ENCODE results near the gene TMEM225B. TPM values are rescaled to one million over a fixed set of nuclear protein-coding genes. Genes with fewer than 3 reads are reported as not detected.

The TMEM225B gene
- total and polyA plus RNA-seq, 2 donors from 2014 or later = 1.6 to 2.6 TPM

DNA sequence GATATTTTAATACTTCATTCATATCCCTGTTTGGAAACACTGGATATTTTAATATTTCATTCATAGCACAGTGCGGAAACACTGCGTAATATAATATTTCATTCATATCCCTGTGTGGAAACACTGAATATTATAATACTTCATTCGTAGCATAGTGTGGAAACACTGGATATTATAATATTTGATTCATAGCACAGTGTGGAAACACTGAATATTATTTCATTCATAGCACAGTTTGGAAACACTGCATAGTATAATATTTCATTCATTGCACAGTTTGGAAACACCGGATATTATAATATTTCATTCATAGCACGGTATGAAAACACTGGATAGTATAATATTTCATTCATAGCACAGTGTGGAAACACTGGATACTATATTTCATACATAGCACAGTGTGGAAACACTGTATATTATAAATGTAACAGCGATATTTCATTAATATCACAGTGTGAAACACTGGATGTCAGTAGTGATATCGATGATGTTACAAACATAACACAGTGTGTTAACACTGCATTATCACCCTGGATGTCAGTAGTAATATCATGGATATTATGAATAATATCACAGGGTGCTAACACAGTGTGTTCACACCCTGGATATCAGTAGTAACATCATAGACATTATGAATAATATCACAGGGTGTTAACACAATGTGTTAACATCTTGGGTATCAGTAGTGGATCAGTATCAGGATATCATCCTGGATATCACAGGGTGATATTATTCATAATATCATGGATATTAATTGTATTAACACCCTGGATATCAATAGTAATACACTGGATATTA, 2.9 kb upstream of the TMEM225B start:
- intact Hi-C loops (cut with DNase I) = no loop called here
- FAIRE-seq = no peak
- Histone ChIP-seq H3K9ac (ENCODE audit: low read length in 3 of 3) (no peak overlapping the region), H3K9me3 (ENCODE audit: control insufficient read depth in 2 of 3, insufficient read depth in 1 of 3, low read length in 3 of 3) (no peaks in the 10 kb centered on the region), H3K4me3 (ENCODE audit: low read length in 3 of 3) (no peak overlapping the region), H3K27ac (ENCODE audit: low read depth in 2 of 2, low read length in 2 of 2) (no peak overlapping the region), H3K27me3 (ENCODE audit: control insufficient read depth, insufficient read depth, low read length) (no peaks in the 10 kb centered on the region), H3K36me3 (ENCODE audit: control insufficient read depth in 2 of 3, insufficient read depth in 3 of 3, low read length in 3 of 3) (no peaks in the 10 kb centered on the region), H3K4me1 (ENCODE audit: control insufficient read depth in 2 of 3, insufficient read depth in 2 of 3, low read depth in 1 of 3, low read length in 3 of 3) (no peaks in the 10 kb centered on the region)
- no peak for DNase-seq
- TF ChIP-seq, protein P1, sequence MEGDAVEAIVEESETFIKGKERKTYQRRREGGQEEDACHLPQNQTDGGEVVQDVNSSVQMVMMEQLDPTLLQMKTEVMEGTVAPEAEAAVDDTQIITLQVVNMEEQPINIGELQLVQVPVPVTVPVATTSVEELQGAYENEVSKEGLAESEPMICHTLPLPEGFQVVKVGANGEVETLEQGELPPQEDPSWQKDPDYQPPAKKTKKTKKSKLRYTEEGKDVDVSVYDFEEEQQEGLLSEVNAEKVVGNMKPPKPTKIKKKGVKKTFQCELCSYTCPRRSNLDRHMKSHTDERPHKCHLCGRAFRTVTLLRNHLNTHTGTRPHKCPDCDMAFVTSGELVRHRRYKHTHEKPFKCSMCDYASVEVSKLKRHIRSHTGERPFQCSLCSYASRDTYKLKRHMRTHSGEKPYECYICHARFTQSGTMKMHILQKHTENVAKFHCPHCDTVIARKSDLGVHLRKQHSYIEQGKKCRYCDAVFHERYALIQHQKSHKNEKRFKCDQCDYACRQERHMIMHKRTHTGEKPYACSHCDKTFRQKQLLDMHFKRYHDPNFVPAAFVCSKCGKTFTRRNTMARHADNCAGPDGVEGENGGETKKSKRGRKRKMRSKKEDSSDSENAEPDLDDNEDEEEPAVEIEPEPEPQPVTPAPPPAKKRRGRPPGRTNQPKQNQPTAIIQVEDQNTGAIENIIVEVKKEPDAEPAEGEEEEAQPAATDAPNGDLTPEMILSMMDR (IDR thresholded peaks at IDR 0.05; ENCODE audit: borderline replicate concordance, extremely low read depth, insufficient read depth) = no peak

DNA sequence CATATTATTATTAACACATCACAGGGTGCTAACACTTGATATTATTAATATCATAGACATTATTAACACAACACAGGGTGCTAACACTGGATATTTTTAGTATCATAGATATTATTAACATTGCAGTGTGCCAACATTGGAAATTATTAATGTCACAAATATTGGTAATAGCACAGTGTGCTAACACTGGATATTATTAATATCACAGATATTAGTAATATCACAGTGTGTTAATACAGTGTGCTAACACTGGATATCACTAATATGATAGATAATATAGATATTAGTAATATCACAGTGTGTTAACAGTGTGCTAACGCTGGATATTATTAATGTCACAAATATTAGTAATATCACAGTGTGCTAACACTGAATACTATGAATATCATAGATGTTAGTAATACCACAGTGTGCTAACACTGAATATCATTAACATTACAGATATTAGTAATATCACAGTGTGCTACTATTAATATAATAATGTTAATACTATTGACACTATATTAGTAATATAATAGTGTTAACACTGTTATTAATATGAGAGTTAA, 1.6 kb upstream of the TMEM225B start:
- Histone ChIP-seq H3K27ac (ENCODE audit: low read depth in 2 of 2, low read length in 2 of 2) (no peak overlapping the region), H3K9me3 (ENCODE audit: control insufficient read depth in 2 of 3, insufficient read depth in 1 of 3, low read length in 3 of 3) (no peaks in the 10 kb centered on the region), H3K4me1 (ENCODE audit: control insufficient read depth in 2 of 3, insufficient read depth in 2 of 3, low read depth in 1 of 3, low read length in 3 of 3) (no peaks in the 10 kb centered on the region), H3K36me3 (ENCODE audit: control insufficient read depth in 2 of 3, insufficient read depth in 3 of 3, low read length in 3 of 3) (no peaks in the 10 kb centered on the region), H3K27me3 (ENCODE audit: control insufficient read depth, insufficient read depth, low read length) (no peaks in the 10 kb centered on the region), H3K4me3 (ENCODE audit: low read length in 3 of 3) (no peak overlapping the region), H3K9ac (ENCODE audit: low read length in 3 of 3) (no peak overlapping the region)
- DNase-seq = no peak
- peak; percentile 64 for FAIRE-seq
- TF ChIP-seq, protein P1 (IDR thresholded peaks at IDR 0.05; ENCODE audit: borderline replicate concordance, extremely low read depth, insufficient read depth) = no peak
- intact Hi-C loops (cut with DNase I) = no loop called here

DNA sequence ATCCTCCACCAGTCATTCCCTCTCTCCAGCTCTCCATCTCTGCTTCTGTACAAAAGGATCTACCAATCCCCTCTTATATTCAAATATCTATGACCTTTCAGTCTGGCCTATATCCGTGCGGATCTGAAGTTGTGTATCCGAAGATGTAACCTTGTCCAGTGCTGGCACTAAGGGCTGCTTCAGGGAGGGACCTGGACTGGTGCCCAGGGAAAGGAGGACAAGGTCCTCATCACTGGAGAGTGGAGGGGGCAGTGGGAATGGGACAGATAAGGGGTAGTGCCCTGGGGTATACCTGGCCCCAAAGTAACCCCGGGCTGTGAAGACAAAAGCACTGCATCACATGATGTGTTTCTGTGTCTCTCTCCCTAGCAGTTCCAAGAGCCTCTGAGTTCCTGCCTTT, 1.8 kb downstream of the TMEM225B start:
- FAIRE-seq = no peak
- Histone ChIP-seq H3K36me3 (ENCODE audit: control insufficient read depth in 2 of 3, insufficient read depth in 3 of 3, low read length in 3 of 3) (no peaks in the 10 kb centered on the region), H3K27me3 (ENCODE audit: control insufficient read depth, insufficient read depth, low read length) (no peaks in the 10 kb centered on the region), H3K9me3 (ENCODE audit: control insufficient read depth in 2 of 3, insufficient read depth in 1 of 3, low read length in 3 of 3) (no peaks in the 10 kb centered on the region), H3K4me3 (ENCODE audit: low read length in 3 of 3) (no peak overlapping the region), H3K4me1 (ENCODE audit: control insufficient read depth in 2 of 3, insufficient read depth in 2 of 3, low read depth in 1 of 3, low read length in 3 of 3) (no peaks in the 10 kb centered on the region), H3K9ac (ENCODE audit: low read length in 3 of 3) (no peak overlapping the region), H3K27ac (ENCODE audit: low read depth in 2 of 2, low read length in 2 of 2) (no peak overlapping the region)
- TF ChIP-seq, protein P1 (IDR thresholded peaks at IDR 0.05; ENCODE audit: borderline replicate concordance, extremely low read depth, insufficient read depth) = no peak
- intact Hi-C loops (cut with DNase I) = no loop called here
- no peak for DNase-seq

Measured in kidney (tissue), 14 donors.